NCI-H345 treated with DMSO at 0.1 percent for 48 hours (cell line): ENCODE measurements around the gene INPP5F.

Experiments
- DNase-seq: peaks from one replicate; lab custom pipeline; 2025; ENCODE audit not compliant: unreplicated experiment; lab: John Stamatoyannopoulos, UW

The INPP5F gene

DNA sequence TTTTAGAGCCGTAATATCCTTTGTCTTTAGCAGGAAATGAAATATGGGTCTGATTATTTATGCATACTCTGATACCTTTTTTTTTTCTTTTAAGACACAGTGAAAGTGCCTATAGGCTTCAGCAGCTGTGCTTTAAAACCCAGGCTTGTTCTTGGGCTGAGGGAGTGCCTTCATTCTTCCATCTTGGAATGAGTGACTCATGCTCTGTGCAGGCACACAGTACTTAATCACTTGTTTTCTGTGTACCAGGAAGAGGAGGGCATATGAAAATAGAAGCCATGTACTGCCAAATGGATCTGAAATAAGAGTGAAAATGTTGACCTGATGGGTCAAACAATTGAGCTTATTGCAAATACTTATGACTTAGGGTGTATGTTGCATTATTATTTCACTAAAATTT lies 12.0 kb downstream of the INPP5F start:
- DNase-seq, result no peak

DNA sequence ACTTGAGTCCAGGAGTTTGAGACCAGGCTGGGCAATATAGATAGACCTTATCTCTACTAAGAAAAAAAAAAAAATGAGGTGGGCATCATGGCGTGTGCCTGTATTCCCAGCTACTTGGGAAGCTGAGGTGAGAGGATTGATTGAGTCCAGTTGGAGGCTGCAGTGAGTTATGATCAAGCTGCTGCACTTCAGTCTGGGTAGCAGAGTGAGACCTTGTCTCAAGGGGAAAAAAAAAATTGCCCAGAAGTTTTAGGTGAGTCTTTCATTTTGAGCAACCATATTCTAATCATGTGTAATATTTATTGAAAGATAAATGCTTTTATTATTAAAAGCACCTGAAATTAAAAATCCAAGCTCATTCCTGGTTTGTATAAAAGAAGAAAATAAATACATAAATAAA lies 13.1 kb downstream of the INPP5F start:
- DNase-seq, result no peak

DNA sequence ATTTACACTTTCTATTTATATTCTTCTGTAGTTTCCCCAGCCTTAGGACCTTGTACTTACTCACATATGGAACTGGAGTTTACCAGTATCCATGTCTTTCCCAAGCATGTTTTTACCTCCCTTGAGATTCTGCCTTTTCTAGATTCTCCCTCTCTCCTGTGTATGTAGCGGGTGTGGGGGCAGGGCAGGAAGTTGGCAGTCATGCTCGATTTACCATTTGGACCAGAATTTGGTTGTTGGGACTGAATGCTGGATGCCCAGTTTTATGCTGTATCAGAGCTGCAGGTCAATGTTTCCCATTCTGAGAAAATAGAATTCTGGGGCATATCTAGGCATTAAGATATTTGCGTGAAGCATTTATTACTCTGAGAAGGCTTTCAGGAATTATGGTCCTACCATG lies 14.2 kb downstream of the INPP5F start:
- DNase-seq, result no peak

DNA sequence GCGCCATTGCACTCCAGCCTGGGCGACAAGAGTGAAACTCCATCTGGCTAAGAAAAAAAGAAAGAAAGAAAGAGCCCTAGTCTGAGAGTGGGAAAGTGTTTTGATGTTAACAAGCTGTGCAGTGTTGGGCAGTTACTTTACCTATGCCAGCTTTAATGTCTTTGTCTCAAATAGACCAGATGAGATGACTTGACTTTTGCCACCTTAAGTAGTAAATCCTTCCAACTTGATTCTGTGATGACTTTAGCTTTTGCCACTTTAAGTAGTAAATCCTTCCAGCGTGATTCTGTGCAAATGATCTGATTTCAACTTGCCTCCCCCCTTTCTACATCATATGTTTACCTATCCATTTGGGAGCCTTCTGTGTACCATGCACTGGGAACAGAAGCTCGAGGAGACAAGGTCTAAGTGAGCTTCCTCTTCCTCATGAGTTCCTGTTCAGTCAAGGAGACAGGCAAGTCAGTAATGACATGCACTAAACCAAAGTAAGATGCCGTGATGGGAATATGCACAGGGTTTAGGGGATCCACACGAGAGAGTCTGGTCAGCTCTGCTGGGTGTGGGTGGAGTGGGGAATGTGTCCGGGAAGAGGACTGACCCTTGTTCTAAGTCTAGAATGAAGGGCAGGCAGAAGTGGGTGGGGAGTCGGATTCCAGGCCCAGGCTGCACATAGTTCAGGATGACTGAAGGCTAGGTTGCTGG lies 17.2 kb downstream of the INPP5F start:
- no peak for DNase-seq

DNA sequence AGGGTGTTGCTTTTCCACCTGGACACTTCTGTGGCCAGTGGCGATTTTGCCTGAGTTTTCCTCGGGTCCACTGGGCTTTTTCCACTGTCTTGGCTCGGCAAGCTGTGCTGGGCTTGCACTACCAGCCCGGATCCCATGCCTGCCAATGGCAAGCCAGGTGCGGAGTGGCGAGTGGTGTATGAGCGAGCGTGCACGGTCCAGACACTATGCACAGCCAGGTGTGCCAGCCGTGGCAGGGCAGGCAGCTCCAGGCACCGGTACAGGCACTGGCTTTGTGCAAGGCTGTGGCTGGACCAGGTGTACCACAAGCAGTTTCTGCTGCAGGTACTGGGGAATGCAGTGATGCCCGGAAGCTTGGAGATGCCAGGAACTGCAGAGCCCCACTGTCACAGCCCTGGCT lies 22.1 kb downstream of the INPP5F start:
- no peak for DNase-seq

DNA sequence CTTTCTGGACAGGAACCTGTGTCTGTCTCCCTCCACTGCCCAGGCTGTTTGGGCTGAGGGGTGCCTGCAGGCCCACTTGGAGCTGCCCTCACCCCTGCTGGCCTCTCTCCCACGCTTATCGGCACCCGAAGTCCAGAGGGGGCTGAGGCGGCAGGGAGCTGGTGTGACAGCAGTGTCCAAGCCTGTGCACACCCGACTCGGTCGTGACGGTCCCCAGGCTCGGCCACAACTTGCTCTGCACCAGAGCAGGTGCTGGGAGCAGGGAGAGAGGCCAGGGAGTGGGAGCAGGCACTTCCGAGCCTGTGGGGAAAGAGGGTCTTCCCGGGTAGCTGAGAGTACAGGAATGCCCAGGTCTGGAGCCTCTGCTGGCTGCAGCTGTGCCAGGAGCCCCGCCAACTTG lies 23.0 kb downstream of the INPP5F start:
- DNase-seq, result no peak

DNA sequence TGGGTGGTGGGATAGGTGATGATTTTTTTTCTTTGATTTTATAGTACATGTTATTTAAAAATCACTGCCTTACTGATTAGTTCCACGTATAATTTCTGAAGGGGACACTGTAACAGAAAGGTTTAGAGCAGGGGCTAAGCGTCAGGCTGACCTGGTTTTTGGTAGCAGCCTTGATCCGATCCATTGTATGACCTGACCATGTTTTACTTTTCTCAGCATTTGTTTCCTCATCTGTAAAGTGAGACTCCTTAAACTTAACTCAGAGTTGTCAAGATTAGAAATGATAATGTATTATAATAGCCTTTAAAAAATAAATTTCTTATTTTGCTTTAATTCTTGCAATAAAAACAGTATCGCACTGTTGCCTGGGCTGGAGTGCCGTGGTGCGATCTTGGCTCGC lies 23.6 kb downstream of the INPP5F start:
- DNase-seq, result no peak

DNA sequence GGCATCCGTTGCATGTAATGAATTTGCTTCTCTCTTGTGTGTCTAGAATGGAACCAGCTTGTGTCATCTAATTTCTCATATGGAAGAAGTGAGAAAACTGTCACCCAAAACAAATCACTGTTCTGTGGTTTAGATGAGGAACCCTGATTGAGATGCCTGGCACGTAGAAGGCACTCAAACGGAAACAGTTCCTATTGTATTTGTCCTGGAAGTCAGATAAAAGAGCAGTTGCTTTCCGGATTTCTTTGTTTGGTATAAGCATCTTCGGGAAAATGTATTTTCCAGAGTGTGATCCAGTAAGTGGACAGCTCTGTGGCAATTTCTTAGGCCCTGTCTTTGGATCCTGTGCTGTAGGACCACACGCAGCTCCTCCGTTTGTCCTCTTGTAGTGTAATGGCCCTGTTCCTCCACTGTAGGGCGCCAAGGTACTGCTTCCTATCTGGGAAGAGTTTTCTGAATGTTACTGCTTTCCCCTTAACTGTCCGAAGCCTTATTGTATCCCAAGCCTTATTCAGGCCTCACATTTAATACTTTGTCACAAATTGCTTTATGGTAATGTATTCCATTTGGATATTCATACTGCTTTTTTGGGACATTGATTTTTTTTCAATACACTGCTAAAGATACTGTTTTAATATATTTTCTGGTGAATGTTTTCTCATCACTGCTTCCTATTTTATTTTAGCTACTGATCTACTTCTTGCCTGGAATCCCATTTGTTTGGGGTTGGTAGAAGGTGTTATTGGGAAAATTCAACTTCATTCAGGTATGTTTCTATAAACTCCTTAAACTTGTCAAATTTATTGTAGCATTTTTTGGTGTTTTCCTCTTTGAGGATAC lies 24.8 kb downstream of the INPP5F start:
- DNase-seq, result peak; percentile 22

DNA sequence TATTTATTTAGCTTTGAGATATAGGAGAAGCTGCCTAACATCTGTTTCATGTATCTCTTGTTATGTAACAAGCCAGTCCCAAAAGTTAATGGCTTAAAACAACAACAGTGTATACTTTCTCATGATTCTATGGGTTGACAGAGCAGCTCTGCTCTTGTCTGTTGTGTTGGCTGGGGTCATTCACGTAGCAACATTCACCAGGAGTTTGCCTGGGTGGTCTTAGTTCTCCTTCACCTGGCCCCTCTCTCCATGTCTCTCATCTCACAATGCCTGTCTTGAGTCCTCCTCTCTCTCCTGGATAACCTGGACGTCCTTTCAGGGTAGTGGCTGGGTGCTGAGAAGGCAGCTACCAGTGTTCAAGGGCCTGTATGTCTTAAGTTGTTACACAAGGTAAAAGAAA lies 27.5 kb downstream of the INPP5F start:
- DNase-seq, result no peak

DNA sequence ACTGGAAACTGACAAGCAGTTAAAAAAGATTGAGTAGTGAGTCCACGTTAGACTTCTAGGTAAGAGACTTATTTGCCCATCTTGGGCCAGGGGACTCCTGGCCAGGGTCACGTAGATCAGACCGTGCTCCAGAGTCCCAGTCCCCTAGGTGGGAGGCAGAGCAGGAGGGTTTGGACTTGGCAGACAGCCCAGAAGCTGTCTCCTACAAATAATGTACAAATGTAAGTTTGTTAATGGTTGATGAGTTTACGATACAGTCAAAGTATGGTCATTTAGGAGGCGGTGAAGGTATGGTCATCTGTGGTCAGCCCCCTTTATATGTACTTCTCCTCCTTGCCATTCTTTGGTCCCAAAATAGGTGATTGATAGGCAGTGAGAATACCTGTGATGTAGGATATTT lies 28.2 kb downstream of the INPP5F start:
- no peak for DNase-seq

DNA sequence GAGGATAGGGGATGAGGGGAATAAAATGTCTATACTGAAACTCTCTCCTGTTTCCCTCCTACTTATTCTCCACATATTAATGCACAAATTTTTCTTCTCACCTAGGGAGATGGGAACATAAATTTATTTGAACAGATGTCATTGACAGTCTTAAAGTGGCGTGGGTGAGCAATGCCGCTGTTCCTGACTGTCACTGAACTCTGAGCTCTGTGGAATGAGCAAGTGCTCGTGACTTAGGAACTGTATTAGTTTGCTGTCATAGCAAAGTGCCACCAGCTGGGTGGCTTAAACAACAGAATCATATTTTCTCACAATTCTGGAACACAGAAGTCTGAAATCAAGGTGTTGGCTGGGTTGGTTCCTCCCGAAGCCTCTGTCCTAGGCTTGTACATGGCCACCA lies 29.1 kb downstream of the INPP5F start:
- DNase-seq, result no peak

DNA sequence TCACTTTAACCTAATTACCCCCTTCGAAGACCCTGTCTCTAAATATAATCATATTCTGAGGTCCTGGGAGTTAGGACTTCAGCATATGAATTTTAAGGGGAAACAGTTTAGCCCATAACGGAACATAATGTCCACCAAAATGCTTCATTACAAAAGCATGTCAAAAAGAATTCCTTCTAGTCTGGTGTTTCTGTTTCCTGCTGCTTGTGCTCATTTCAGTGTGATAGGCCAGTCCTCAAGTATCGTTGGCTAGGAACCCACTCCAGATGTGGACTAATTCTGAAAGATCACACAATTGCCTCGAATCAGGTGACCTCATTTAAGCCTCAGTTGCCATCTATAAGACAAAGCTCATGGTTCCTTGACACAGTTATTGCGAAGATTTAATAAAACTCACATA lies 29.6 kb downstream of the INPP5F start:
- no peak for DNase-seq

DNA sequence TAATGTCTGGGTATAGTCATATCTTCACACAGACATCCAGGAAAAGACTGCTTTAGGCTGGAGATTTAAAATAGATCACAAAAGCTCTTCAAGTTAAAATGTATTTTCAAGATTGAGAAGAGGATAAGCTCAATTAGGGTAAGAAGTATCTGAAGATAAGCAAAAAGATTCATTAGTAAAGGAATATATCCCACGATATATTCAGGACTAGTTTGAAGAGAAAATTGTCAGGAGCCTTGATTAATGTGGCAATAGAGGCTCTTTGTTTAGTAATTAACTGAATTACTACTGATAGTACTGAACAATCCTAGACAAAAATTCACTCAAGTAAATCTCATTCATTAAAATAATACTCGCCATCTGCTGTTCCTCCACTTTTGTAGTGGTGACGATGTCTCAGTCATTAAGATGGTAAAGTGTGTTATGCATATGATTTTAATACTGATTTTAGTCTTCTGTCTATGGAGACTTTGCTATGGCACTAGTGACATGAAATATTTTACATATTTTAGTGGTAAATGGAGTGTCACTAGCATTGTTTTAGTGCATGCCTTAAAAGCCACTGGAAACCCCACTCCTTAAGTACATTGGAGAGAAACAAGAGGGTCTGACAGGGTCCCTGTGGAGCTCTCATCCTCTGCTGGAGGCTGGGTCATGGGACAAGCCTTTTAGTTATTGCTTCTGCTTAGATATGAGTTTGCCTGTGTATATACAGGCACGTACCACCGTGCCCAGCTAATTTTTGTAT lies 32.8 kb downstream of the INPP5F start:
- DNase-seq, result no peak

DNA sequence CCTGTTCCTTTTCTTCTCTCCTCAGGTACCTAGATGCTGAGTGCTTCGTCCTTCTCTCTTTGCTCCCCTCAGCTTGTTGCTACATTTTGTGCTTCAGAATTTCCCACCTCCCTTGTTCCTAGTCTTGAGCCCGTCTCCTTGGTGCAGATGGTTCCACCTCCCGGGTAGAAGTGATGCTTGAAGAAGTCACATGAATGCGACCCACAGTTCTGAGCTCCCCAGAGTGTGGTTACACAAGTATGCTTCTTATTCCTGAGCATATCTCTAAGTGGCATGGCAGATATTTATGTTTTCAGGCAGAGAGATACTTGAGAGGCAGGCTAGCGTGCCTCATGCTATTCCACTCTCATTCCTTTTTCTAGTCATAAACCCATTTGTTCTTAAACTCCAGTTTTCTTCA lies 34.0 kb downstream of the INPP5F start:
- no peak for DNase-seq

DNA sequence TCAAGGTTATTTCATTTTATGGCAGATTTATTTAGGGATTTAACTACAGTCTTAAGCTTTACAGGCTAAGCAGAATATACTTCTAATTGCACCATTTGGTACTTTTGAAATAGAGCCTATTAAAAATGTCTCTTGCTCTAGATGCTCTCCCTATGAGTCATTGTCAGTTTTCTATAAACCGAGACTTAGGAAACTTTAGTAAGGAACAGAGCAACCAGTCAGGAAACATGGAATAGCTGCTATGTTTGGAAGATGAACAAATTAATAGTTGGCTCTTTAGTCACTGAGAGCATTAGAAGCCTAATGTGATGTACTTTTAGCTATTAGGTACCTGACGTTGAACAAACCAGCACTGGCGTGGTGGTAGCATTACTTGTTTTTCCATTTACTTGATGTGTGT lies 35.3 kb downstream of the INPP5F start:
- no peak for DNase-seq

DNA sequence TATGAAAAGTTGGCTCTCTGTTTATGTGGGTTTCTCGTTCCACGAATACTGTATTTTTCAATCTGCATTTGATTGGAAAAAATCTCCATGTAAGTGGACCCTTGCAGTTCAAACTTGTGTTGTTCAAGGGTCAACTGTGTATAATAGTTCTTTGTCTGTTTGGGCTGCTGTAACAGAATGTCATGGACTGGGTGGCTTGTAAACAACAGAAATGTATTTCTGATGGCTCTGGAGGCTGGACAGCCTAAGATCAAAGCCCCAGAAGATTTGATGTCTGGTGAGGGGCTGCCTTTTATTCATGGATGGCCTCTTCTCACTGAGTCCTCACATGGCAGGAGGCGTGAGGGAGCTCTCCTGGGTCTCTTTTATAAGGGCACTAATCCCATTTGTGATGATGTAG lies 36.2 kb downstream of the INPP5F start:
- DNase-seq, result no peak

DNA sequence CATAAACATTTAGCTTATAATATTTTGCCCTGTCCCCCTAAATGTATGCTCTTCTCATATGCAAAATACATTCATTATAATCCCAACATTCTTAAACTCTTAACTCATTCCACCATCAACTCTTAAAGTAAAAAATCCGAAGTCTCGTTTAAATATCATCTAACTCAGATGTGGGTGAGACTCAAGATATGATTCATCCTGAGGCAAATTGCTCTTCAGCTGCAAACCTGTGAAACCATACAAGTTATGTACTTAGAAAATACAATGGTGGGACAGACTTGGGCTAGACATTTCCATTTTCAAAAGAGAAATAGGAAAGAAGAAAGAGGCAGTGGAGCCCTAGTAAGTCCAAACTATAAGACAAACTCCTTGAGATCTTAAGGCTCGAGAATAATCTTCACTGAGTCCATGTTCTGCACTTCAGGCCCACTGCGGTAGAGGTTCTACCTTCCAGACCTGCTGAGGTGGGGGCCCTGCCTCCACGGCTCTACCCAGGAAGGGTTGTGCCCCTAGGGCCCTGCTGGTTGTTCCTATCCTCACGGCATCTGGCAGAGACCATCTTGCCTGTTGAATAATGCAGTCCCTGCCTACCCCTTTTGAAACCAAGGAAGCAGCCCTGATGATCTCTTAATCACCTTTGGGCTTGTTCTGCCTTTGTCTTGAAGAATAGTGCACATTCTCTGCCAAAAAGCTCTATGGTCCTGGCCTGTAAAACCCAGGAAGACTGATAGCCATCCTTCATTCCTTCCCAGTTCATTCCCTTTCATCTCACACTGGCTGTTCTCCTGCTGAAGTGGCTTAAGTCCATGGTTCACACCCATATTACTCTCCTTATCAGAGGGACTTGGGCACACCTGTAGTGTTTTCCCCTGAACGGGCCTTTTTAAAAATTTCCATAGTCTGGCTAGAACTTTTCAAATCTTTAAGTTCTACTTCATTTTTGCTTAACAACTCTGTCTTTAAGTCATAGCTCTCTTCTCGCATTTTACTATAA lies 37.3 kb downstream of the INPP5F start:
- no peak for DNase-seq

DNA sequence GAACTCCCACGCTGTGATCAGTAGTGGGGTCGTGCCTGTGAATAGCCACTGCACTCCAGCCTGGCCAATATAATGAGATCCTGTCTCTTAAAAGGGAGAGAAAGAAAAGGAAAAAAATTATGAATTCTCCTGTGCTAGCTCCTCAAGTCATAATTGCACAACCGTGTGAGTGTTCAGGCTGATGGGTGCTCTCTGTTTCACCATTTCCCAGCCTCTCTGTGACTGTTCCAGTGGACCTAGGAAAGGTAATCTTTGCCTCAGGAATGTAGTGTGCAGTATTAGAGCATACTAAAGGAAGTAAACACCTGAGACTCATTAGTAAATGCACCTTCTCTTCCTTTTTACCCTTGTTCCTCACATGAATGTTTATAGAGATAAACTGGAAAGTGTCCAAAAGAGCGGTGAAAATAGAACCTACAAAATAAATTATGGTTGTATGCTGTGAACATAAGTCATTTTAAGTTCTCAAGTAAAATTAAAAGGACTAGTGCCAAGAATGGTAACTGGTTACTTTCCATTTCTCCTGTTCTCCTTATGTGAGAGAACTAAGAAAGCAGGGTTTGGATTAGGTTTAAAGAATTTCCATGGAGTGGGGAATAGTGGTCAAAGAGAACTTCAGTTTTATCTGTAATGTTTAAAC lies 42.7 kb downstream of the INPP5F start:
- no peak for DNase-seq

DNA sequence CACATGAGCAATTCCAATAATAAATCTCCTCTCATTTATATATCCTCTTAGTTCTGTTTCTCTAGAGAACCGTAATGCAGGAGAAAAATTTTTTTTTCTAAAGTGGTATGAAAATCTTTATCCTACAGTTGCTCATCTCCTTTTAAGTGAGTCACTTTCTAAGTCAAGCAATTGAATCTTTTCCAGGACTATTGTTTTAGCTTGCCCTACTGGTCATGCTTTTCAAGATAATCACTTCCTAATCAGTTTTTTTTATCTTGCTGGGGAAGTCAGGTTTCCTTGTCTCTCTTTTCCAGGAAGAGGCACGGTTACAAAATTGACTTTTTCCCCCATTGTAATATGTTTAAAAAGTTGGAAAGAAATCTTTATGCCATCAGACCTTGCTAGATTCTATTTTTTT lies 44.0 kb downstream of the INPP5F start:
- DNase-seq, result no peak

DNA sequence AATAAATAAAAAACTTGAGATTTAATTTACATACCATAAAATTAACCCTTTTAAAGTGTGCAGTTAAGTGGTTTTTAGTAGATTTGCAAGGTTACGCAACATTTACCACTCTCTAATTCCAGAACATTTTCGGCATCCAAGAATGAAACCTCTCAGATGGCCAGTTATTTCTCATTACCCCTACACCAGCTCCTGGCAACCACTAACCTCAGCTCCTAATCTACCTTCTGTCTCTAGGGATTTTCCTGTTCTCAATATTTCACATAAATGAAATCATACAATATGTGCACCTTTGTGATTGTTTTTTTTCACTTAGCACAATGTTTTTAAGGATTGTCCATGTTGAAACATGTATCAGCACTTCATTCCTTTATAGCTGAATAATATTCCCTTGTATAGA lies 45.1 kb downstream of the INPP5F start:
- DNase-seq, result no peak
